Measurements from ENCODE around the gene IGFL1. TPM values are rescaled to one million over a fixed set of nuclear protein-coding genes. Genes with fewer than 3 reads are reported as not detected.
"Not testable (repeated sequence)": the region's sequence is repeated elsewhere in the genome, so short reads cannot be mapped to it uniquely, and the experiment has no call there.

IGFL1 gene
- total RNA-seq, 1 donor from 2014 or later = not detected

GRCh38 chr19:46218160-46218559 lies 11.4 kb upstream of the IGFL1 start:
- TF ChIP-seq CTCF (conservative IDR thresholded peaks at IDR 0.05; ENCODE audit: low read depth, low read length) = no peak
- no peak overlapping the region for H3K4me3 ChIP-seq (ENCODE audit: low read depth, low read length)
- no peak for DNase-seq (ENCODE audit: low read depth)

GRCh38 chr19:46220038-46220615 lies 9.4 kb upstream of the IGFL1 start:
- DNase-seq (ENCODE audit: low read depth) = no peak
- no peak overlapping the region for H3K4me3 ChIP-seq (ENCODE audit: low read depth, low read length)
- no peak for TF ChIP-seq CTCF (conservative IDR thresholded peaks at IDR 0.05; ENCODE audit: low read depth, low read length)

DNA sequence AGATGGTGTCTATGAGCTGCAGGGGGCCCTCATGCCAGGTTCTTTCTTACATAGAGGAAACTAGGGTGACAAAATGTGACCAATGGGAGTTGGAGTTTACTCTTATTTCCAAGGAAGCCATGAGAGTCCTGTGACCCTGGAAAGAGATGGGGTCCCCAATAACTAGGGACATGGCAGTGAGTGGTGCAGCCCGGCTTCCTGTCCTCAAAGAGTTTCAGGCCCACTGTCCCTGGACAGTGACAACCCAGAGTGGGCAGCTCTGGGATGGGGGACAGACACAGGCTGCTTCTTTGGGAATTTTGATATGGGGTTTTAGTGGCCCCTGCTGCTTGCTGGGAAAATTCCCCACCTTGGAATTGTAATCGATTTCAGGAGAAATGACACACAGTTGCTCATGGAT lies 8.4 kb upstream of the IGFL1 start:
- TF ChIP-seq CTCF (conservative IDR thresholded peaks at IDR 0.05; ENCODE audit: low read depth, low read length) = no peak
- H3K4me3 ChIP-seq (ENCODE audit: low read depth, low read length) = no peak overlapping the region
- DNase-seq (ENCODE audit: low read depth) = no peak

- H3K4me3 ChIP-seq (ENCODE audit: low read depth, low read length) = no peak overlapping the region
- no peak for TF ChIP-seq CTCF (conservative IDR thresholded peaks at IDR 0.05; ENCODE audit: low read depth, low read length)
- DNase-seq (ENCODE audit: low read depth) = no peak
Measured at GRCh38 chr19:46221981-46222610, 7.4 kb upstream of the IGFL1 start.

DNA sequence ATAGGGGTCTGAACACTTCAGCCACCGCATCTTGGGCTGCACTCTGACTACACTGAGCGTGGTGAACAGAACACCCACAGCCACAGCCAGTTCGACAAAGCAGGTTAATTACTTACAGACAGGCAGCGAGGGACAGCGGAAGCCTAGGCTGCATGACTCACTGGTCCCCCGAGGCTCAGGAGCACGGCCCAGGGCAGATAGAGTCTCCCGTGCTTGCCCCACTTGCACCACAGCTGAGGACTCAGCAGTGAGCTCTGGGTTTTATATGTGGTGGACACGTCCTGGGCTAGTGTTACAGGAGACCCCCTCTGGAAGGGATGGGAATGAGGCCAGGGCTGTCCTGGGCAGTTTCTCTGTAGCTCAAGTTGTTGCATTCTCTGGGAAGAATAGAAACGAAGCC lies 5.8 kb upstream of the IGFL1 start:
- H3K4me3 ChIP-seq (ENCODE audit: low read depth, low read length); DNase-seq (ENCODE audit: low read depth): not testable (repeated sequence)

DNA sequence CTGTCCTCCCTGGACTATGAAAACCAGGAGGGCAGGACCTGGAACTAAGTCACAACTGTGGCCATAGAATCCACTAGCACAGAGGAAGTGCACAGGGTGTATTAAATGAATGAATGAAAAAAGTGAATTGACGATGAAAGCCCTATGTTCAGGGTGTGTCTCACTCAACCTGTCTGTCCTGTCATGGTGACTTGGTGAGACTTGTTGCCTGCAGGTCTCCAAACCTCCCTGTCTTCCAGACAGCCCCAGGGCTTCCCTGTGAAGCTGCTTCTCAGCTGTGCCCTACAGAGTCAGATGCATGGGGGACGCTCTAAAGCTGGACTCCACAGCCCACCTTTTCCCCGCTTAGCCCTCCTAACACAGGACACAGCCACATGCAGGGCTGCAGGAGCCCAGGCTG lies 4.8 kb upstream of the IGFL1 start:
- DNase-seq (ENCODE audit: low read depth) = no peak
- no peak for TF ChIP-seq CTCF (conservative IDR thresholded peaks at IDR 0.05; ENCODE audit: low read depth, low read length)
- no peak overlapping the region for H3K4me3 ChIP-seq (ENCODE audit: low read depth, low read length)

DNA sequence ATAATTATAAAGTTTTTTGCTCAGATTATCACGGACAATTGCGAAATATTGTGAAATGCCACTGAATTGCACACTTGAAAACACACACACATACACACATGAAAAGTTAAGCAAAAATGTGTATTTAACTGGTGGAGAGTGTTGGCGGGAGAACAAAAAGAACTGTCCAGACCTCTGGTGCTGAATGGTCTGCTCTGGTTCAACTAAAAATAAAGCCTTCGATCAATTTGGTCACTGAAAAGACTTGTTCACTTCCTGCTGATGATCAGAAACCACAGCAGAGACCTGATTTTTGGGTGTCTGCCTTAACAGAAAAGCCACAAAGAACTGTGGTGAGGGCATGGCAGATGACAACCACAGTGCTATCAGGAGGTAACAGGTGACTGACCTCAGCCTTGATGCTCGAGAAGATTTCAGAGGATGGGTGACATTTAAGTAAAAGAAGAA lies 4.0 kb upstream of the IGFL1 start:
- no peak for DNase-seq (ENCODE audit: low read depth)
- no peak for TF ChIP-seq CTCF (conservative IDR thresholded peaks at IDR 0.05; ENCODE audit: low read depth, low read length)

More for the DNA sequence above, 4.0 kb upstream of the IGFL1 start:
- H3K4me3 ChIP-seq (ENCODE audit: low read depth, low read length) = no peak overlapping the region

Measured in epithelial cell of proximal tubule (primary cell).